HepG2 (cell line): ENCODE data around the gene SSC4D. TPM values are rescaled to one million over a fixed set of nuclear protein-coding genes. Genes with fewer than 3 reads are reported as not detected.

ENCODE experiments used
- AKNA ChIP-seq: sonication (generic); formaldehyde crosslinking; IDR thresholded peaks from 2 replicates; pipeline ENCODE4 v1.4.0; 2020; ENCODE audit warnings: missing genetic modification reagents, borderline replicate concordance
- CREB3 ChIP-seq: sonication (generic); formaldehyde crosslinking; IDR thresholded peaks from 2 replicates; pipeline ENCODE4 v1.5.0; 2020; ENCODE audit warnings: missing genetic modification reagents
- DMTF1 ChIP-seq: sonication (generic); formaldehyde crosslinking; IDR thresholded peaks from 2 replicates; pipeline ENCODE4 v1.4.0; 2020; ENCODE audit warnings: mild to moderate bottlenecking, missing genetic modification reagents
- IRF1 ChIP-seq: sonication (generic); formaldehyde crosslinking; IDR thresholded peaks from 2 replicates; pipeline ENCODE4 v1.4.0; 2020; ENCODE audit warnings: low read depth, mild to moderate bottlenecking, missing genetic modification reagents
- MAFG ChIP-seq: sonication (generic); formaldehyde crosslinking; IDR thresholded peaks from 2 replicates; pipeline ENCODE4 v1.5.1; 2020; ENCODE audit warnings: mild to moderate bottlenecking, missing genetic modification reagents
- MTF2 ChIP-seq: sonication (generic); formaldehyde crosslinking; IDR thresholded peaks from 2 replicates; pipeline ENCODE4 v1.5.0; 2020; ENCODE audit warnings: missing genetic modification reagents, borderline replicate concordance
- MZF1 ChIP-seq: sonication (generic); formaldehyde crosslinking; IDR thresholded peaks from 2 replicates; pipeline ENCODE4 v1.8.1; 2023; ENCODE audit warnings: mild to moderate bottlenecking, missing genetic modification reagents, borderline replicate concordance
- NR0B2 ChIP-seq: sonication (generic); formaldehyde crosslinking; IDR thresholded peaks from 2 replicates; pipeline ENCODE4 v1.4.0; 2020; ENCODE audit warnings: mild to moderate bottlenecking, missing genetic modification reagents
- NR2F2 ChIP-seq: IDR thresholded peaks from 2 replicates; pipeline ENCODE4 v1.6.1; 2012; ENCODE audit warnings: low read depth, inconsistent platforms, borderline replicate concordance
- ONECUT2 ChIP-seq: sonication (generic); formaldehyde crosslinking; IDR thresholded peaks from 2 replicates; pipeline ENCODE4 v1.4.0; 2020; ENCODE audit warnings: missing genetic modification reagents
- POLR2AphosphoS5 ChIP-seq: IDR thresholded peaks from 2 replicates; pipeline ENCODE4 v1.6.1; 2012; ENCODE audit warnings: low read depth, low read length
- SNRNP70 ChIP-seq: fragments of 200-400 bp; formaldehyde crosslinking; IDR thresholded peaks from 2 replicates; pipeline ENCODE4 v1.6.1; 2017; ENCODE audit warnings: mild to moderate bottlenecking, low read depth, low read length, moderate library complexity
- ZFP41 ChIP-seq: sonication (generic); formaldehyde crosslinking; IDR thresholded peaks from 2 replicates; pipeline ENCODE4 v1.4.0; 2020; ENCODE audit warnings: mild to moderate bottlenecking, missing genetic modification reagents, borderline replicate concordance
- ZNF337 ChIP-seq: sonication (generic); formaldehyde crosslinking; IDR thresholded peaks from 2 replicates; pipeline ENCODE4 v1.5.1; 2020; ENCODE audit warnings: missing genetic modification reagents, low read depth, mild to moderate bottlenecking, borderline replicate concordance
- ZNF460 ChIP-seq: sonication (generic); formaldehyde crosslinking; IDR thresholded peaks from 2 replicates; pipeline ENCODE4 v1.5.1; 2020; ENCODE audit warnings: missing genetic modification reagents, mild to moderate bottlenecking, borderline replicate concordance
- ZNF569 ChIP-seq: sonication (generic); formaldehyde crosslinking; IDR thresholded peaks from 2 replicates; pipeline ENCODE4 v1.5.0; 2020; ENCODE audit warnings: mild to moderate bottlenecking, missing genetic modification reagents, moderate library complexity, borderline replicate concordance
- ZNF589 ChIP-seq: sonication (generic); formaldehyde crosslinking; conservative IDR thresholded peaks from 2 replicates; pipeline ENCODE4 v1.8.0; 2022; ENCODE audit warnings: mild to moderate bottlenecking, moderate library complexity, missing genetic modification reagents
- ZNF703 ChIP-seq: sonication (generic); formaldehyde crosslinking; IDR thresholded peaks from 2 replicates; pipeline ENCODE4 v1.5.1; 2020; ENCODE audit warnings: missing genetic modification reagents, mild to moderate bottlenecking, moderate library complexity, borderline replicate concordance
- ZNF773 ChIP-seq: sonication (generic); formaldehyde crosslinking; IDR thresholded peaks from 2 replicates; pipeline ENCODE4 v1.4.0; 2020; ENCODE audit warnings: missing genetic modification reagents, borderline replicate concordance
- polyA plus RNA-seq, 8 experiments: library from polyadenylated mRNA; depleted of rRNA in 3 of 8; stranded (reverse) in 7 of 8; unstranded in 1 of 8; fragments of >200 nt; fragmentation: Illumina TruSeq in 4 of 8; extraction: Trizol in 4 of 8; gene quantifications; 2 replicates each; pipeline versions ENCODE4 v1.2.1 to v1.2.3, GENCODE V29; 2011 to 2016; ENCODE audit warnings: low read depth in 4 of 8, missing spikeins in 1 of 8, mixed read lengths in 1 of 8; ENCODE audit not compliant: insufficient read depth in 1 of 8
- total RNA-seq, 5 experiments: library from RNA; depleted of rRNA; stranded (reverse); fragments of >200 nt; fragmentation: Illumina TruSeq; extraction: Trizol; gene quantifications; 2 replicates each; pipeline ENCODE4 v1.2.3, GENCODE V29; 2016; ENCODE audit warnings: low read depth in 1 of 5

The SSC4D gene
- total and polyA plus RNA-seq, 2 of the 13 experiments (the other 11 are each of a cell fraction or from before 2014, with no cell fraction given) = 33.3 to 63.8 TPM

- TF ChIP-seq MZF1 (CRISPR knock-in tag) (no peak), SNRNP70 (no peak), ZNF703 (CRISPR knock-in tag) (peak; percentile 48; the same call in 1 of the 2 replicates), MTF2 (no peak; the same call in 1 of the 2 replicates), POLR2AphosphoS5 (peak; percentile 96), ZFP41 (CRISPR knock-in tag) (0 out of 2 replicates have a peak, but pooled peaks have one; percentile 9), ZNF773 (CRISPR knock-in tag) (0 out of 2 replicates have a peak, but pooled peaks have one; percentile 50), ZNF589 (CRISPR knock-in tag) (peak; percentile 72; the same call in 1 of the 2 replicates), MAFG (CRISPR knock-in tag) (no peak), ZNF460 (no peak), ZNF569 (CRISPR knock-in tag) (0 out of 2 replicates have a peak, but pooled peaks have one; percentile 69), ONECUT2 (CRISPR knock-in tag) (no peak), NR2F2 (no peak), DMTF1 (CRISPR knock-in tag) (no peak), IRF1 (CRISPR knock-in tag) (no peak), CREB3 (no peak), ZNF337 (no peak), NR0B2 (CRISPR knock-in tag) (peak; percentile 96; the same call in 1 of the 2 replicates), AKNA (CRISPR knock-in tag) (no peak)
These were observed 50.9 kb downstream of the SSC4D start, which contains the start of gene YWHAG (continued) for GRCh38 chr7:76358481-76359110.
